B cell (primary cell): ENCODE measurements around the gene ARHGEF4. TPM values are rescaled to one million over a fixed set of nuclear protein-coding genes. Genes with fewer than 3 reads are reported as not detected.
A peak's percentile ranks its signal among the peaks of the same experiment; 100 is the strongest.

Source experiments
- ATAC-seq: fragments of 200-7000 bp; cut with Tn5 transposase; one replicate; pipeline ENCODE4 v1.10.0; 2021; ENCODE audit warnings: low read depth, mild to moderate bottlenecking, moderate number of reproducible peaks, moderate library complexity
- CTCF ChIA-PET: fragments of 350-600 bp; sonication (Branson Sonifier 250); formaldehyde crosslinking; loops from one replicate; lab custom pipeline; 2021; ENCODE audit warnings: antibody characterized with exemption, inconsistent platforms; lab: Charles Lee
- POLR2A ChIA-PET: fragments of 350-600 bp; sonication (Branson Sonifier 250); formaldehyde crosslinking; loops from one replicate; lab custom pipeline; 2021; ENCODE audit warnings: antibody characterized with exemption; lab: Charles Lee
- DNase-seq: peaks from one replicate; pipeline ENCODE4 v3.0.0; 2013
- H2AFZ ChIP-seq: 2 replicates; pipeline ENCODE4 v1.6.1; 2012; ENCODE audit warnings: mild to moderate bottlenecking, low read depth, low read length; ENCODE audit not compliant: insufficient read depth, poor library complexity, severe bottlenecking
- H3K27ac ChIP-seq, 2 donors: 1 replicate in 1 of 2; 2 replicates in 1 of 2; pipeline ENCODE4 v1.5.1; 2012 to 2013; ENCODE audit warnings: low read length in 2 of 2, mild to moderate bottlenecking in 2 of 2, moderate library complexity in 1 of 2
- H3K27me3 ChIP-seq, 4 experiments: fragments of 200-600 bp in 1 of 4; sonication (generic) in 1 of 4; replicated peaks in 1 of 4; 1 replicate in 2 of 4; 2 replicates in 2 of 4; pipeline versions ENCODE4 v1.6.1 to v1.7.0; 2013 to 2016; ENCODE audit warnings: low read length in 3 of 4, mild to moderate bottlenecking in 2 of 4, mixed read lengths in 1 of 4, moderate library complexity in 1 of 4; ENCODE audit not compliant: insufficient read depth in 4 of 4, control insufficient read depth in 3 of 4; ENCODE audit errors: control extremely low read depth in 1 of 4
- H3K36me3 ChIP-seq, 2 experiments: replicated peaks in 1 of 2; 1 replicate in 1 of 2; 2 replicates in 1 of 2; pipeline versions ENCODE4 v1.6.1 to v1.7.1; 2013; ENCODE audit warnings: low read length in 1 of 2; ENCODE audit not compliant: insufficient read depth in 2 of 2, control insufficient read depth in 1 of 2; ENCODE audit errors: control extremely low read depth in 1 of 2, extremely low read depth in 1 of 2
- H3K4me1 ChIP-seq, 2 donors: fragments of 200-600 bp in 1 of 2; sonication (generic) in 1 of 2; 1 replicate in 1 of 2; 2 replicates in 1 of 2; pipeline versions ENCODE4 v1.5.1 to v1.6.1; 2013 to 2017; ENCODE audit warnings: low read length in 2 of 2; ENCODE audit not compliant: control insufficient read depth in 2 of 2, insufficient read depth in 2 of 2
- H3K4me2 ChIP-seq: replicated peaks from 2 replicates; pipeline ENCODE3; 2012; ENCODE audit warnings: mild to moderate bottlenecking, low read depth, low read length; ENCODE audit not compliant: poor library complexity, severe bottlenecking
- H3K4me3 ChIP-seq, 5 experiments: fragments of 200-600 bp in 1 of 5; sonication (generic) in 1 of 5; 1 replicate in 3 of 5; 2 replicates in 2 of 5; pipeline versions ENCODE4 v1.5.1 to v1.7.0; 2011 to 2016; ENCODE audit warnings: low read length in 4 of 5, mild to moderate bottlenecking in 4 of 5, low read depth in 2 of 5, control low read depth in 1 of 5, moderate library complexity in 1 of 5; ENCODE audit not compliant: insufficient read depth in 1 of 5; ENCODE audit errors: control extremely low read depth in 1 of 5, extremely low read depth in 1 of 5
- H3K79me2 ChIP-seq: fragments of 200-600 bp; sonication (generic); one replicate; pipeline ENCODE4 v1.6.0; 2016; ENCODE audit warnings: low read length; ENCODE audit not compliant: control insufficient read depth, insufficient read depth
- H3K9ac ChIP-seq: fragments of 200-600 bp; sonication (generic); 2 replicates; pipeline ENCODE4 v1.6.1; 2017; ENCODE audit warnings: mild to moderate bottlenecking, low read length, moderate library complexity
- H3K9me3 ChIP-seq, 3 donors: one replicate each; pipeline versions ENCODE4 v1.6.1 to v1.7.1; 2013; ENCODE audit warnings: low read length in 2 of 3; ENCODE audit not compliant: control insufficient read depth in 2 of 3, insufficient read depth in 1 of 3; ENCODE audit errors: control extremely low read depth in 1 of 3
- H4K20me1 ChIP-seq: 2 replicates; pipeline ENCODE4 v1.6.0; 2012; ENCODE audit warnings: mild to moderate bottlenecking, low read length; ENCODE audit not compliant: insufficient read depth, control insufficient read depth, poor library complexity, severe bottlenecking
- H3K27ac Mint-ChIP-seq: one replicate; pipeline ENCODE4 v1.8.0; 2021; ENCODE audit warnings: mixed read lengths
- H3K27me3 Mint-ChIP-seq: one replicate; pipeline ENCODE4 v1.8.0; 2021; ENCODE audit warnings: mixed read lengths
- H3K4me1 Mint-ChIP-seq: one replicate; pipeline ENCODE4 v1.8.0; 2021; ENCODE audit warnings: mixed read lengths
- H3K4me3 Mint-ChIP-seq: one replicate; pipeline ENCODE4 v1.8.0; 2021; ENCODE audit warnings: mixed read lengths
- H3K9me3 Mint-ChIP-seq: one replicate; pipeline ENCODE4 v1.8.0; 2022; ENCODE audit warnings: mixed read lengths; ENCODE audit not compliant: insufficient read depth
- EZH2 ChIP-seq: IDR thresholded peaks from 2 replicates; pipeline ENCODE4 v1.6.1; 2012; ENCODE audit warnings: borderline replicate concordance, low read depth, mild to moderate bottlenecking, moderate library complexity, low read length; ENCODE audit not compliant: insufficient read depth, poor library complexity, severe bottlenecking
- WGBS: methylation state at CpG from one replicate; pipeline ENCODE4 v1.1.5; 2013; ENCODE audit warnings: missing lambda C conversion rate; ENCODE audit not compliant: insufficient coverage; 5-methylcytosine and 5-hydroxymethylcytosine counted together
- intact Hi-C: fragments of 100-400 bp; cut with micrococcal nuclease; formaldehyde crosslinking; loops from one replicate; pipeline ENCODE4 v1.10.0; 2022
- polyA plus RNA-seq: library from polyadenylated mRNA; depleted of rRNA; stranded (reverse); fragments of >200 nt; gene quantifications from 2 replicates; pipeline ENCODE4 v1.2.3, GENCODE V29; 2012
- total RNA-seq, 2 donors: library from RNA; stranded (reverse); fragments of 120-200 nt in 1 of 2; gene quantifications; 1 replicate in 1 of 2; 2 replicates in 1 of 2; pipeline versions ENCODE4 v1.2.3 to v1.2.4, GENCODE V29; 2013 to 2022
- TF ChIP-seq, protein P1 (sequence below): fragments of 200-600 bp; IDR thresholded peaks from one replicate; pipeline ENCODE4 v1.8.0; 2022; ENCODE audit warnings: antibody characterized with exemption, mild to moderate bottlenecking

ARHGEF4 gene
- total and polyA plus RNA-seq, 2 donors (not counting 1 experiment from before 2014, with no cell fraction given): 2.1 TPM; not detected in 1

DNA sequence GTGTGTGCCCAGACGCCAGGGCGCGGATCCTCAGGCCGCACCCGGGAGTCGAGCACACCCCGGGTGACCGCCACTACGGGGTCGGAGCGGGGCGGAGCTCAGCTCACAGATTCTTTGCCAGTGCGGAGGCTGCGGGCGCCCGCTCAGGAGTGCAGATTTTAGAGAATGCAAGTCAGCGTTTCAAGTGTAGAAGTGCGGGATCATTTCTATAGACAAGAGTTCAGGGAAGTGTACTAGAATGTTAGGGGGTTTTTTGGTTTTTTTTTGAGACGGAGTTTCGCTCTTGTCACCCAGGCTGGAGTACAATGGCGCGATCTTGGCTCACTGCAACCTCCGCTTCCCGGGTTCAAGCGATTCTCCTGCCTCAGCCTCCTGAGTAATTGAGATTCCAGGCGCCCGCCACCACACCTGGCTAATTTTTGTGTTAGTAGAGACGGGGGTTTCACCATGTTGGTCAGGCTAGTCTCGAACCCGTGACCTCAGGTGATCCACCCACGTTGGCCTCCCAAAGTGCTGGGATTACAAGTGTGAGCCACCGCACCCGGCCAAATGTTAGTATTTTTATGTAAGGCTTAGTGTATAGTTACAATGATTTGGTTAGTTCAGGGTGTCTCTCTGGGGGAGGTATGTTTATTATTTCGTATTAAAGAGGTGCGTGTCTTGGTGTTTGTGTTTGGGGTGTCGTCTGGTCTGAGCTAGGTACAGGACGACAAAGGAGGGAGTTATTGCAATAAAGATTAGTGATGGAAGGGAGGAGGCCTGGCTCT lies 257.2 kb downstream of the ARHGEF4 start:
- WGBS: 13% methylated on average over 32 of the region's 37 CpGs
- Histone ChIP-seq H3K36me3 (peaks cover 0 to 2% of the 10 kb centered on the region in 2 experiments), H3K4me3 (peak overlapping the region; percentile 67 to 99 (median 80)), H4K20me1 (peaks cover 18% of the 10 kb centered on the region), H3K79me2 (peaks cover 48% of the 10 kb centered on the region), H3K9ac (peak overlapping the region; percentile 97), H3K27me3 (no peaks in the 10 kb centered on the region), H3K4me2 (peak overlapping the region; percentile 91), H3K4me1 (peaks cover 7 to 16% of the 10 kb centered on the region in 2 donors), H3K27ac (peak overlapping the region; percentile 71 to 92), H2AFZ (peak overlapping the region; percentile 95), H3K9me3 (no peaks in the 10 kb centered on the region)
- H3K27ac Mint-ChIP-seq: peak overlapping the region; percentile 93
- TF ChIP-seq EZH2: no peak
- CTCF ChIA-PET: interaction anchor here (1.0 to 3.7 kb wide), 3 partner anchors 9 to 296 kb away, joined by 4 to 26 read pairs (median 5); partner anchors contain the start of gene PLEKHB2
- no peak for DNase-seq
- no peaks in the 10 kb centered on the region for H3K27me3 Mint-ChIP-seq
- H3K4me3 Mint-ChIP-seq: peak overlapping the region; percentile 94
- peaks cover 16% of the 10 kb centered on the region for H3K4me1 Mint-ChIP-seq
- intact Hi-C loops: loop anchor here (1.0 to 5.0 kb wide), 4 partner anchors 10 to 588 kb away; partner anchors contain the start of gene MZT2A
- ATAC-seq: peak; percentile 73
- H3K9me3 Mint-ChIP-seq: no peaks in the 10 kb centered on the region
- POLR2A ChIA-PET: interaction anchor here (0.6 to 3.3 kb wide), 5 partner anchors 11 to 752 kb away, joined by 3 to 37 read pairs (median 5); partner anchors contain the start of genes IMP4 and PLEKHB2

DNA sequence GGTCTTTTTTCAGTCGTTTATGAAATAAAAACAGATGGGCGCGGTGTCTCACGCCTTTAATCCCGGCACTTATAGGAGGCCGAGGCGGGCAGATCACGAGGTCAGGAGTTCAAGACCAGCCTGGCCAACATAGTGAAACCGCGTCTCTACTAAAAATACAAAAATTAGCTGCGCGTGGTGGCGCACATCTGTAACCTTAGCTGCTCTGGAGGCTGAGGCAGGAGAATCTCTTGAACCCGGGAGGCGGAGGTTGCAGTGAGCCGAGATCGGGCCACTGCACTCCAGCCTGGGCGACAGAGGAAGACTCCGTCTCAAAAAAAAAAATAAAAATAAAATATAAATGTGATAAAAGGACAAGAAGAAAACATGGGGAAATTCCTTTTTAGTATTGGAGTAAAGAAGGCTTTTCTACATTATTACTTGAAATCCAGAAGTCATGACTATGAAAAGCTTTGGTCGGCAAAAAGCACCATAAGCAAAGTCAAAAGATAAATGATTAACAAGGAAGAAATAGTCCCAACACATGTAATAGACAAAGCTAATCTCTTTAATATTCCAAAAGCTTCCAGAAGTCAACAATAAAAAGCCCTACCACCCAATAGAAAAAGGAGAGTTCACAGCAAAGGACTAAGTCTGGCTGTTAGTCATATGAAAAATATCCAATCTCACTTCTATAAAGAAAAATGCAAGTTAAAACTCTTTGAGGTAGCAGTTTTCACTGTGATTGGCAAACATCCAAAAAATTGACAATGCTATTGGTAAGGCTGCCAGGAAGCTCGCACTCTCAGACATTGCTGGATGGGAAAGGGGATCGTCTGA lies 258.0 kb downstream of the ARHGEF4 start:
- peak overlapping the region; percentile 95 for H2AFZ ChIP-seq
- no peak for TF ChIP-seq EZH2
- TF ChIP-seq, protein P1, sequence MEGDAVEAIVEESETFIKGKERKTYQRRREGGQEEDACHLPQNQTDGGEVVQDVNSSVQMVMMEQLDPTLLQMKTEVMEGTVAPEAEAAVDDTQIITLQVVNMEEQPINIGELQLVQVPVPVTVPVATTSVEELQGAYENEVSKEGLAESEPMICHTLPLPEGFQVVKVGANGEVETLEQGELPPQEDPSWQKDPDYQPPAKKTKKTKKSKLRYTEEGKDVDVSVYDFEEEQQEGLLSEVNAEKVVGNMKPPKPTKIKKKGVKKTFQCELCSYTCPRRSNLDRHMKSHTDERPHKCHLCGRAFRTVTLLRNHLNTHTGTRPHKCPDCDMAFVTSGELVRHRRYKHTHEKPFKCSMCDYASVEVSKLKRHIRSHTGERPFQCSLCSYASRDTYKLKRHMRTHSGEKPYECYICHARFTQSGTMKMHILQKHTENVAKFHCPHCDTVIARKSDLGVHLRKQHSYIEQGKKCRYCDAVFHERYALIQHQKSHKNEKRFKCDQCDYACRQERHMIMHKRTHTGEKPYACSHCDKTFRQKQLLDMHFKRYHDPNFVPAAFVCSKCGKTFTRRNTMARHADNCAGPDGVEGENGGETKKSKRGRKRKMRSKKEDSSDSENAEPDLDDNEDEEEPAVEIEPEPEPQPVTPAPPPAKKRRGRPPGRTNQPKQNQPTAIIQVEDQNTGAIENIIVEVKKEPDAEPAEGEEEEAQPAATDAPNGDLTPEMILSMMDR: no peak
- 92% methylated on average over 15 of the region's 22 CpGs for WGBS
- no peaks in the 10 kb centered on the region for H3K36me3 ChIP-seq
- ChIA-PET POLR2A (interaction anchor here (0.6 to 3.3 kb wide), 2 partner anchors 10 to 17 kb away, joined by 5 to 37 read pairs; partner anchors contain the start of gene PLEKHB2), CTCF (interaction anchor here (0.6 to 3.7 kb wide), 3 partner anchors 8 to 58 kb away, joined by 4 to 26 read pairs (median 6); partner anchors contain the start of gene PLEKHB2)
- Mint-ChIP-seq H3K9me3 (no peaks in the 10 kb centered on the region), H3K4me3 (peak overlapping the region; percentile 94), H3K4me1 (peaks cover 16% of the 10 kb centered on the region), H3K27me3 (no peaks in the 10 kb centered on the region), H3K27ac (peak overlapping the region; percentile 93)
- no peaks in the 10 kb centered on the region for H3K9me3 ChIP-seq
- ATAC-seq (no peak), DNase-seq (no peak)
- peak overlapping the region; percentile 97 for H3K9ac ChIP-seq
- intact Hi-C loops: loop anchor here (5.0 kb wide), 2 partner anchors 398 to 588 kb away; partner anchors contain the start of gene MZT2A
- H3K4me1 ChIP-seq: peaks cover 7 to 16% of the 10 kb centered on the region in 2 donors
- peaks cover 16% of the 10 kb centered on the region for H4K20me1 ChIP-seq
- peak overlapping the region; percentile 91 for H3K4me2 ChIP-seq
- no peak overlapping the region for H3K4me3 ChIP-seq
- H3K27me3 ChIP-seq: no peaks in the 10 kb centered on the region
- H3K27ac ChIP-seq: no peak overlapping the region
- peaks cover 40% of the 10 kb centered on the region for H3K79me2 ChIP-seq
